IMR-90 (cell line): ENCODE measurements around the gene PPM1F.

Experiments used
- BHLHE40 ChIP-seq: fragments of 150-350 bp; IDR thresholded peaks from 2 replicates; pipeline ENCODE4 v1.6.1; 2016; ENCODE audit warnings: mild to moderate bottlenecking, low read depth, low read length
- CEBPB ChIP-seq: IDR thresholded peaks from 2 replicates; pipeline ENCODE4 v1.6.1; 2012; ENCODE audit warnings: low read depth, low read length, improper control_type of control experiment
- CTCF ChIP-seq: conservative IDR thresholded peaks from 2 replicates; pipeline ENCODE4 v1.5.1; 2012; ENCODE audit warnings: mild to moderate bottlenecking, low read depth, low read length, improper control_type of control experiment
- MAFK ChIP-seq: IDR thresholded peaks from 2 replicates; pipeline ENCODE4 v1.6.1; 2012; ENCODE audit warnings: low read depth, low read length, improper control_type of control experiment
- MAZ ChIP-seq: IDR thresholded peaks from 2 replicates; pipeline ENCODE4 v1.6.1; 2012; ENCODE audit warnings: low read depth, mild to moderate bottlenecking, low read length, improper control_type of control experiment, moderate library complexity, borderline replicate concordance
- MXI1 ChIP-seq: IDR thresholded peaks from 2 replicates; pipeline ENCODE4 v1.6.1; 2012; ENCODE audit warnings: low read depth, mild to moderate bottlenecking, low read length, moderate library complexity, borderline replicate concordance
- POLR2A ChIP-seq: IDR thresholded peaks from 2 replicates; pipeline ENCODE4 v1.6.1; 2012; ENCODE audit warnings: mild to moderate bottlenecking, low read depth, low read length
- RAD21 ChIP-seq: IDR thresholded peaks from 2 replicates; pipeline ENCODE4 v1.6.1; 2012; ENCODE audit warnings: low read length, improper control_type of control experiment
- RCOR1 ChIP-seq: IDR thresholded peaks from 2 replicates; pipeline ENCODE4 v1.6.1; 2012; ENCODE audit warnings: mild to moderate bottlenecking, low read length, improper control_type of control experiment; ENCODE audit not compliant: insufficient replicate concordance
- RFX5 ChIP-seq: IDR thresholded peaks from 2 replicates; pipeline ENCODE4 v1.8.0; 2012; ENCODE audit warnings: low read depth, mild to moderate bottlenecking, low read length, moderate library complexity
- SMC3 ChIP-seq: fragments of 150-350 bp; IDR thresholded peaks from 2 replicates; pipeline ENCODE4 v1.6.1; 2016; ENCODE audit warnings: low read depth, mild to moderate bottlenecking, antibody characterized with exemption, low read length, moderate library complexity
- TF ChIP-seq, protein P1 (sequence below): fragments of 150-350 bp; IDR thresholded peaks from 2 replicates; pipeline ENCODE4 v1.6.1; 2017; ENCODE audit warnings: mild to moderate bottlenecking, antibody characterized with exemption, low read length, low read depth
- TF ChIP-seq, protein P2 (sequence below): fragments of 150-350 bp; IDR thresholded peaks from 2 replicates; pipeline ENCODE4 v1.6.1; 2016; ENCODE audit warnings: low read depth, mild to moderate bottlenecking, low read length, moderate library complexity, borderline replicate concordance

DNA sequence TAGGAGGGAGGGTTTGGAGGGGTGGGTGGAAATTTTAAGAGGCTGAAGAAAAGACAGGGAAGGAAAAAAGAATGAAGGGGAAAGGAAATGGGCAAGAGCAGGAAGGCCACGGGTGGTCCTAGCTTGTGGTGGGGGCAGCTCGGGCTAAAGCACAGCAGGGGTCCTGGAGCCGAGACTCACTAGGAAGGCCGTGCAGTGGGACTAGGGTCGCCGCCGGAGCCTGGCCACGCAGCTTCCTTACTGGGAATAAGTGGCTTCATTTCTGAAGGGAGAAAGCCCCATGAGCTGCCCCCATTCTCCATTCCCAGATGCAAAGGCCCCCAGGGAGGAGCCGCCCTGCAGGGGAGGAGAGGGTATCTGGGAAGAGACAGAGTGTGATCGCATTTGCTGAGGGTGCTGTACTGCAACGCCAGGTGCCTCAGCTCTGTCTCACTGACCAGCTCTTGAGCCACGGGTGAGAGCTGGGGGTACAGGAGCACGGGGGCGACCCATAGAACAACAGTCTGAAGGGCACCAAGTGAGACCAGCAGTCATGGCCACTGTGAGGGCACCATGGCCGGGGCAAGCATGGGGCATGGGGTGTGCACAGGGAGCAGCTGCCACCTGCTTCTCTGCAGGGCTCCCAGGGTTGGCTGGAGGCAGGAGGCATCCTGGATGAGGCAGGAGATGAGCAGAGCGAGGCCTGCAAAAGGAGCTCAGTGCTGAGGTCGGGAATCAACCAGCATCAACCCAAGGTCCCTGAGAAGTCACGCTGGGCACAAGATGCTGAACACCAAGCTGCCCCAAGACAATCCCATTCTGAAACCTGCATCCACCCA lies 18.4 kb upstream of the PPM1F start:
- TF ChIP-seq RFX5 = no peak
- TF ChIP-seq POLR2A = no peak
- no peak for TF ChIP-seq CTCF
- no peak for TF ChIP-seq RAD21
- TF ChIP-seq SMC3 = no peak
- no peak for TF ChIP-seq MAZ
- TF ChIP-seq RCOR1 = no peak
- no peak for TF ChIP-seq MXI1
- TF ChIP-seq, protein P1, sequence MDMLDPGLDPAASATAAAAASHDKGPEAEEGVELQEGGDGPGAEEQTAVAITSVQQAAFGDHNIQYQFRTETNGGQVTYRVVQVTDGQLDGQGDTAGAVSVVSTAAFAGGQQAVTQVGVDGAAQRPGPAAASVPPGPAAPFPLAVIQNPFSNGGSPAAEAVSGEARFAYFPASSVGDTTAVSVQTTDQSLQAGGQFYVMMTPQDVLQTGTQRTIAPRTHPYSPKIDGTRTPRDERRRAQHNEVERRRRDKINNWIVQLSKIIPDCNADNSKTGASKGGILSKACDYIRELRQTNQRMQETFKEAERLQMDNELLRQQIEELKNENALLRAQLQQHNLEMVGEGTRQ = no peak
- TF ChIP-seq CEBPB = no peak
- TF ChIP-seq, protein P2, sequence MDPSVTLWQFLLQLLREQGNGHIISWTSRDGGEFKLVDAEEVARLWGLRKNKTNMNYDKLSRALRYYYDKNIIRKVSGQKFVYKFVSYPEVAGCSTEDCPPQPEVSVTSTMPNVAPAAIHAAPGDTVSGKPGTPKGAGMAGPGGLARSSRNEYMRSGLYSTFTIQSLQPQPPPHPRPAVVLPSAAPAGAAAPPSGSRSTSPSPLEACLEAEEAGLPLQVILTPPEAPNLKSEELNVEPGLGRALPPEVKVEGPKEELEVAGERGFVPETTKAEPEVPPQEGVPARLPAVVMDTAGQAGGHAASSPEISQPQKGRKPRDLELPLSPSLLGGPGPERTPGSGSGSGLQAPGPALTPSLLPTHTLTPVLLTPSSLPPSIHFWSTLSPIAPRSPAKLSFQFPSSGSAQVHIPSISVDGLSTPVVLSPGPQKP = no peak
- TF ChIP-seq BHLHE40 = no peak
- no peak for TF ChIP-seq MAFK
